AG09309 (cell line): ENCODE measurements around the gene RHBG.

ENCODE experiments used
- DNase-seq: peaks from one replicate; pipeline ENCODE4 v3.0.0-alpha.2; 2010; ENCODE audit warnings: low read depth
- H3K4me3 ChIP-seq: 2 replicates; pipeline ENCODE4 v1.5.1; 2011; ENCODE audit warnings: mild to moderate bottlenecking, low read depth, low read length, moderate library complexity; ENCODE audit not compliant: control insufficient read depth
- TF ChIP-seq, protein P1 (sequence below): IDR thresholded peaks from 2 replicates; pipeline ENCODE4 v1.5.1; 2011; ENCODE audit warnings: mild to moderate bottlenecking, low read depth, low read length, inconsistent platforms; ENCODE audit not compliant: insufficient read depth, control insufficient read depth; ENCODE audit errors: missing control alignments

Gene RHBG

DNA sequence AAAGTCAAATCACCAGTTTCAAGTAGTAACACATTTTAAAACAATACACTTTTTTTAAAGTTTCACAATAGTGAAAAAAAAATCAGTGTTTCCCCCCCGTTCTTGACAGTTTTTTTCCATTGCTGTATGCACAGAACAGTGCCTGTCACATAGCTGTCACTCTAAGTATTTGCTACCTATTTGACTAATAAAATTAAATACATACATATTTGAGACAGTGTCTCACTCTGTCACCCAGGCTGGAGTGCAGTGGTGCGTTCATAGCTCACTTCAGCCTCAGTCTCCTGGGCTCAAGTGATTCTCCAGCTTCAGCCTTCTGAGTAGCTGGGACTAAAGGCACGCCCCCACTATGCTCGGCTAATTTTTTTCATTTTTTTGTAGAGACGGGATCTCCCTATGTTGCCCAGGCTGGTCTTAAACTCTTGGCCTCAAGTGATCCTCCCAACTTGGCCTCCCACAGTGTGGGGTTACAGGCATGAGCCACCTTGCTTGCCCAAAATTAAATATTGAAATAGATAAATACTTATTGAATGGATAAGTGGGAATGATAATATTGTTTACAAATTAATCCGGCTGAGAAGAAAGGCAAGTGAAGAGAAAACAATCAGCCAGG, 12.6 kb upstream of the RHBG start:
- TF ChIP-seq, protein P1, sequence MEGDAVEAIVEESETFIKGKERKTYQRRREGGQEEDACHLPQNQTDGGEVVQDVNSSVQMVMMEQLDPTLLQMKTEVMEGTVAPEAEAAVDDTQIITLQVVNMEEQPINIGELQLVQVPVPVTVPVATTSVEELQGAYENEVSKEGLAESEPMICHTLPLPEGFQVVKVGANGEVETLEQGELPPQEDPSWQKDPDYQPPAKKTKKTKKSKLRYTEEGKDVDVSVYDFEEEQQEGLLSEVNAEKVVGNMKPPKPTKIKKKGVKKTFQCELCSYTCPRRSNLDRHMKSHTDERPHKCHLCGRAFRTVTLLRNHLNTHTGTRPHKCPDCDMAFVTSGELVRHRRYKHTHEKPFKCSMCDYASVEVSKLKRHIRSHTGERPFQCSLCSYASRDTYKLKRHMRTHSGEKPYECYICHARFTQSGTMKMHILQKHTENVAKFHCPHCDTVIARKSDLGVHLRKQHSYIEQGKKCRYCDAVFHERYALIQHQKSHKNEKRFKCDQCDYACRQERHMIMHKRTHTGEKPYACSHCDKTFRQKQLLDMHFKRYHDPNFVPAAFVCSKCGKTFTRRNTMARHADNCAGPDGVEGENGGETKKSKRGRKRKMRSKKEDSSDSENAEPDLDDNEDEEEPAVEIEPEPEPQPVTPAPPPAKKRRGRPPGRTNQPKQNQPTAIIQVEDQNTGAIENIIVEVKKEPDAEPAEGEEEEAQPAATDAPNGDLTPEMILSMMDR, result no peak
- no peak for DNase-seq
- H3K4me3 ChIP-seq, result no peak overlapping the region

DNA sequence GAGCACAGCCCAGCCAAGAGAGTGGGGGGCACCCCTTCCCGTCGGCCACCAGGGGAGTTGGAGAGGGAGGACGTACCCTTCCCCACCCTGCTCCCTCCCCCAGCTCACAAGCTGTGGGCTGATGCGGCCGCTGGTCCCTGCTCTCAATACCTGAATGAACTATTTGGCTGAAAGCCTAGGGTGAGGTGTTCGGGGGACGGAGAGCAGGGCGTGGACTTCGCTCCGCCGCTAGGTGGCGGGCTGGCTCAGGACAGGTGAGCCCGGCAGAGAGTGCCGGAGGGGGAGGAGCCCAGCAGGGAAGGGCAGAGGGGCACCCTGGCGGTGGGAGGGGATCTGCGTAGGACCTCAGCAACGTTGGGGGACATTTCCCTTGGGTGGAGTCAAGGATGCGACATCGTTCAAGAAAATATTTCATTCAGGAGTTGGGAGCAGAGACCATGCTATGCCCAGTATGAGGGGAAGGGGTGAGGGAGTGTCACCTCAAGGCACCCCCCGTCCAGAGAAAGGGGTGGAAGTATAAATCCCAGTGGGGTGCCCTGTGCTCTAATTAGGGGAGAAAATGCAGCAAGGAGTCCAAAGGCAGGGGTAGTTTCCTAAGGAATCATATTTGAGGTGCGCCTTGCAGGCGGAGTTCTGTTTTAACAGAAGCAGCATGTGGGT, 12.0 kb upstream of the RHBG start:
- TF ChIP-seq, protein P1, result peak; percentile 50
- no peak overlapping the region for H3K4me3 ChIP-seq
- DNase-seq, result no peak

DNA sequence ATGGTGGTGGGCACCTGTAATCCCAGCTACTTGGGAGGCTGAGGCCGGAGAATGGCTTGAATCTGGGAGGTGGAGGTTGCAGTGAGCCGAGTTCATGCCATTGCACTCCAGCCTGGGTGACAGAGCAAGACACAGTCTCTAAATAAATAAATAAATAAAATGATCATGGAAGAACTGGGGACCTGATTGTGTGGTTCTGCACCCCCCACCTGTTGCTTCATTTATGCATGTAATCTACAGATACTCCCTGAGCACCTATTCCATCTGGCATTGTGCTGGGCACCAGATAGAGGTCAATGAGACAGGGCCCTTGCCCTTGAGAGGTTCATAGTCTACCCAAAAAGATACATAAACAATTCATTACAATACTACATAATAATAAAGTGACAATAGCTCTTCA, 11.0 kb upstream of the RHBG start:
- no peak overlapping the region for H3K4me3 ChIP-seq
- no peak for DNase-seq
- TF ChIP-seq, protein P1, result no peak

DNA sequence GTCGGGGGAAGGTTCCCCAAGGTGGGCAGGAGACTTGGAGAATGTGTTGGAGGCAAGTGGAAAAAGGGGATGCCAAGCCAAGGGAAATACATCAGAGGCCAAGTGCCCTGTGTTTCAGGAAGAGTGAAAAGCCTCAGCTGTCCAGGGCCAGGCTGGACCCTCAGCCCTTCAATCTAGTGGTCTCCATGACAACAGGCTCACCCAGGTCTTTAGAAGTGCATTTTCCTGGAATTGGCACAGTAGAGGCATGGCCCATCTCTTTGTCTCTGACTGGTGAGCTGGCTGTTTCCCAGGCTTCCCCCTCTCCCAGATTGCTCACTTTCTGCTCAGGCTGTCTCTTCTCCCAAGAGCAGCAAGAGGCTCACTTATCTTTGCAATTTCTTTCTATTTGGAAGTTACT, 10.4 kb upstream of the RHBG start:
- DNase-seq, result no peak
- H3K4me3 ChIP-seq, result no peak overlapping the region
- TF ChIP-seq, protein P1, result no peak

DNA sequence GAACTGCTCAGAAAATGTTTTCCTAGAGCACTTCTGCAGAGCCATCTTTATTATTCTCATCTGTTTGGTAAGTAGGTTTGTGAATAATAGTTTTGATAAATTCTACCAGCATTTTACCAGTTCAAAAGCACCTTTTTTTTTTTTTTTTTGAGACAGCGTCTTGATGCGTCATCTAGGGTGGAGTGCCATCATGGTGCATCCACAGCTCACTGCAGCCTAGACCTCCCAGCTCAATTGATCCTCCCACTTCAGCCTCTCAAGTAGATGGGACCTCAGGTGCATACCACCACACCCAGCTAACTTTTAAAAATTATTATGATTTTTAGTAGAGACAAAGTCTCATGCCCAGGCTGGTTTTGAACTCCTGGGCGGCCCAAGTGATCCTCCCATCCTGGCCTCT, 9.8 kb upstream of the RHBG start:
- no peak overlapping the region for H3K4me3 ChIP-seq
- TF ChIP-seq, protein P1, result no peak
- DNase-seq, result no peak

DNA sequence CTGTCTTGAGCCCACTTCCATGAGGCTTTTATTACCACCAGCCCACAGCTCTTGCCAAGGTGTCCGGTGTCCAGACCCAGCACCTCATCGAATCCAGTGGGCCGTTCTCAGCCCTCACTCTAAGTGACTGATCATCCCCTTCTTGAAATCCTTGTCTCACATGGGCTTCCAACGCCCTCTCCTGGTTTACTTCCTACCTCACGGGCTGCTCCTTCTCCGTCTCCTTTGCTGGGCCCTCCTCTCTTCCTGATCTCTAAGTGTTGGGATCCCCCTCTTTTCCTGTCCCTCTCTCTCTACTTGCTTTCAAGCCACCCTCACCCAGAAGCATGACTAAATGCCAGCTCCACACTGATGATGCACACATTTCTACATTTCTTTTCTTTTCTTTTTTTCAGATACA, 9.0 kb upstream of the RHBG start:
- H3K4me3 ChIP-seq, result no peak overlapping the region
- no peak for DNase-seq
- TF ChIP-seq, protein P1, result peak; percentile 74

DNA sequence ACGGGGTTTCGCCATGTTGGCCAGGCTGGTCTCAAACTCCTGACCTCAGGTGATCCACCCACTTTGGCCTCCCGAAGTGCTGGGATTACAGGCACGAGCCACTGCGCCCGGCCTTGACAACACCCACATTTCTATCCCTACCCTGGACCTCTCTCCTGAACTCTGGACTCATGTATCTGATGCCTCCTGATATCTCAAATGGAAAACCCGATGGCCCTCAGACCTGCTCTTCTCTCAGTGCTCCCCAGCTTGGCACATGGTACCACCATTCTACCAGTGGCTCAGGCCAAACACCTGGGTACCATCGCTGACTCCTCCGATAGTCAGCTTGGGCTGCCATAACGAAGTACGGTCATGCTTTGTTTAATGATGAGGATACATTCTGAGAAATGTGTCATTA, 8.5 kb upstream of the RHBG start:
- no peak for DNase-seq
- no peak overlapping the region for H3K4me3 ChIP-seq
- TF ChIP-seq, protein P1, result no peak
